NT2/D1 (cell line): ENCODE measurements around the gene FRY.

Experiments used
- SUZ12 ChIP-seq: IDR thresholded peaks from 2 replicates; pipeline ENCODE4 v1.6.1; 2011; ENCODE audit not compliant: insufficient read length, insufficient read depth; ENCODE audit errors: extremely low read depth
- ZNF274 ChIP-seq: IDR thresholded peaks from 2 replicates; pipeline ENCODE4 v1.6.1; 2011; ENCODE audit warnings: mild to moderate bottlenecking, low read depth, low read length

DNA sequence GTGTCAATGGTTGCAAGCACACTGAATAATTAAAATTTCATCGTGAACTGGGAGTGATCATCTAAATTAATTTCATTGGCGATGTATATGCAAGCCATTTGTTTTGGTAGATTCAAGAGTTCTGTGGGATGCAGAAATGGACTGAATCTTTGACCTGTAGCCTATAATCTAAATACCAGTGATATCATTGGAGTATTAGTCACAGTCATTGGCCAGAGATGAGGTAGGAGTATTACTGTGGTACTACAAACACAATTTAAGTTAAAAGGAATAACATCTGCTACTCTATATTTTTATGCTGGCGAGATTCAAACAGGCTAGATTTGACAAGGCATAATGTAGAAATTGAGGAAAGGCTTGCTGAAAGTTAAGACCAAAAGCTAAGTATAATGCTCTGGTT is 14.0 kb downstream of the FRY start:
- no peak for TF ChIP-seq ZNF274
- TF ChIP-seq SUZ12: no peak
